ENCODE results near the gene ZNF467. TPM values are rescaled to one million over a fixed set of nuclear protein-coding genes. Genes with fewer than 3 reads are reported as not detected.

Gene ZNF467
- total RNA-seq, 2 donors from 2014 or later: 0.91 to 2.5 TPM

- Mint-ChIP-seq H3K27me3 (ENCODE audit: insufficient read depth) (no peaks in the 10 kb centered on the region), H3K4me3 (no peak overlapping the region), H3K27ac (no peak overlapping the region), H3K36me3 (ENCODE audit: low read depth) (peaks cover 19% of the 10 kb centered on the region), H3K4me1 (no peaks in the 10 kb centered on the region), H3K9me3 (no peaks in the 10 kb centered on the region)
- TF ChIP-seq CTCF (conservative IDR thresholded peaks at IDR 0.05): no peak
- H3K27ac ChIP-seq (ENCODE audit: low read depth, low read length): no peak overlapping the region
- no peaks in the 10 kb centered on the region for H3K27me3 ChIP-seq (ENCODE audit: control insufficient read depth, insufficient read depth, low read length, poor library complexity, severe bottlenecking)
- no peaks in the 10 kb centered on the region for H3K36me3 ChIP-seq (ENCODE audit: control insufficient read depth, insufficient read depth, low read length)
- no peaks in the 10 kb centered on the region for H3K9me3 ChIP-seq (ENCODE audit: control insufficient read depth, low read length)
- no peak overlapping the region for H3K9ac ChIP-seq (ENCODE audit: extremely low read depth, low read length, poor library complexity, severe bottlenecking)
- WGBS, 2 experiments (ENCODE audit: insufficient coverage in 1 of 2, insufficient read length in 1 of 2): 71 to 76% methylated on average over 5 of the region's 5 CpGs
- H3K4me1 ChIP-seq (ENCODE audit: control insufficient read depth, insufficient read depth, low read length): no peaks in the 10 kb centered on the region
- DNase-seq: no peak
- H3K4me3 ChIP-seq (ENCODE audit: low read length): no peak overlapping the region
These were observed 43.8 kb downstream of the ZNF467 start for GRCh38 chr7:149729586-149729982.

- 86% methylated on average over 13 to 21 of the region's 21 CpGs for WGBS, 2 experiments (ENCODE audit: insufficient coverage in 1 of 2, insufficient read length in 1 of 2)
- Mint-ChIP-seq H3K36me3 (ENCODE audit: low read depth) (peaks cover 25% of the 10 kb centered on the region), H3K27me3 (ENCODE audit: insufficient read depth) (no peaks in the 10 kb centered on the region), H3K9me3 (no peaks in the 10 kb centered on the region), H3K4me3 (no peak overlapping the region), H3K4me1 (no peaks in the 10 kb centered on the region), H3K27ac (no peak overlapping the region)
- H3K4me1 ChIP-seq (ENCODE audit: control insufficient read depth, insufficient read depth, low read length): no peaks in the 10 kb centered on the region
- no peak for TF ChIP-seq CTCF (conservative IDR thresholded peaks at IDR 0.05)
- DNase-seq: no peak
- H3K36me3 ChIP-seq (ENCODE audit: control insufficient read depth, insufficient read depth, low read length): no peaks in the 10 kb centered on the region
- H3K4me3 ChIP-seq (ENCODE audit: low read length): no peak overlapping the region
- no peaks in the 10 kb centered on the region for H3K27me3 ChIP-seq (ENCODE audit: control insufficient read depth, insufficient read depth, low read length, poor library complexity, severe bottlenecking)
- H3K9me3 ChIP-seq (ENCODE audit: control insufficient read depth, low read length): no peaks in the 10 kb centered on the region
- no peak overlapping the region for H3K27ac ChIP-seq (ENCODE audit: low read depth, low read length)
- no peak overlapping the region for H3K9ac ChIP-seq (ENCODE audit: extremely low read depth, low read length, poor library complexity, severe bottlenecking)
These were observed 44.7 kb downstream of the ZNF467 start for GRCh38 chr7:149728491-149729375.

GRCh38 chr7:149727899-149728476 is 45.4 kb downstream of the ZNF467 start:
- no peak overlapping the region for H3K27ac Mint-ChIP-seq
- Histone ChIP-seq H3K4me1 (ENCODE audit: control insufficient read depth, insufficient read depth, low read length) (no peaks in the 10 kb centered on the region), H3K27me3 (ENCODE audit: control insufficient read depth, insufficient read depth, low read length, poor library complexity, severe bottlenecking) (no peaks in the 10 kb centered on the region), H3K4me3 (ENCODE audit: low read length) (no peak overlapping the region), H3K27ac (ENCODE audit: low read depth, low read length) (no peak overlapping the region), H3K9ac (ENCODE audit: extremely low read depth, low read length, poor library complexity, severe bottlenecking) (no peak overlapping the region), H3K36me3 (ENCODE audit: control insufficient read depth, insufficient read depth, low read length) (peaks cover 2% of the 10 kb centered on the region), H3K9me3 (ENCODE audit: control insufficient read depth, low read length) (no peaks in the 10 kb centered on the region)
- no peaks in the 10 kb centered on the region for H3K27me3 Mint-ChIP-seq (ENCODE audit: insufficient read depth)
- H3K4me1 Mint-ChIP-seq: no peaks in the 10 kb centered on the region
- peaks cover 28% of the 10 kb centered on the region for H3K36me3 Mint-ChIP-seq (ENCODE audit: low read depth)
- 93% methylated on average over 8 to 12 of the region's 12 CpGs for WGBS, 2 experiments (ENCODE audit: insufficient coverage in 1 of 2, insufficient read length in 1 of 2)
- no peak for DNase-seq
- no peak for TF ChIP-seq CTCF (conservative IDR thresholded peaks at IDR 0.05)
- H3K4me3 Mint-ChIP-seq: no peak overlapping the region
- H3K9me3 Mint-ChIP-seq: no peaks in the 10 kb centered on the region

Data from endodermal cell (in vitro differentiated cells).